Endometrium (tissue), 2 donors: Measurements from ENCODE around the gene TMEM63A.
"Not testable (repeated sequence)": the region's sequence is repeated elsewhere in the genome, so short reads cannot be mapped to it uniquely, and the experiment has no call there.

Source experiments
- FAIRE-seq: peaks from 2 replicates; lab custom pipeline; 2012; peaks lifted over from hg19 to GRCh38; lab: Jason Lieb, UNC
- donor health status: control.
- donor health status: control.

TMEM63A gene

GRCh38 chr1:225845571-225846259 lies 36.5 kb downstream of the TMEM63A start:
- FAIRE-seq: no peak

GRCh38 chr1:225845097-225845496 lies 37.1 kb downstream of the TMEM63A start:
- no peak for FAIRE-seq

GRCh38 chr1:225844236-225845061 lies 37.7 kb downstream of the TMEM63A start:
- FAIRE-seq: no peak

- no peak for FAIRE-seq
Measured at GRCh38 chr1:225843426-225843795, 38.8 kb downstream of the TMEM63A start.

- no peak for FAIRE-seq
Measured at GRCh38 chr1:225842788-225843425, 39.3 kb downstream of the TMEM63A start.

- no peak for FAIRE-seq
Measured at GRCh38 chr1:225842074-225842473, 40.1 kb downstream of the TMEM63A start.

GRCh38 chr1:225840713-225841112 lies 41.5 kb downstream of the TMEM63A start:
- FAIRE-seq: no peak

GRCh38 chr1:225840223-225840610 lies 42.0 kb downstream of the TMEM63A start:
- no peak for FAIRE-seq

GRCh38 chr1:225838793-225839192 lies 43.4 kb downstream of the TMEM63A start:
- FAIRE-seq: no peak

GRCh38 chr1:225836296-225836695 lies 45.9 kb downstream of the TMEM63A start:
- FAIRE-seq: not testable (repeated sequence)

GRCh38 chr1:225835856-225836255 lies 46.3 kb downstream of the TMEM63A start:
- FAIRE-seq: no peak

- peak; percentile 37 for FAIRE-seq
Measured at GRCh38 chr1:225834417-225835329, 47.5 kb downstream of the TMEM63A start.

- no peak for FAIRE-seq
Measured at GRCh38 chr1:225830841-225831240, 51.3 kb downstream of the TMEM63A start.

- FAIRE-seq: no peak
Measured at GRCh38 chr1:225828706-225829345, 53.4 kb downstream of the TMEM63A start.

GRCh38 chr1:225827076-225827475 lies 55.1 kb downstream of the TMEM63A start:
- FAIRE-seq: no peak

- no peak for FAIRE-seq
Measured at GRCh38 chr1:225825607-225826007, 56.6 kb downstream of the TMEM63A start.

GRCh38 chr1:225825078-225825477 lies 57.1 kb downstream of the TMEM63A start:
- no peak for FAIRE-seq

GRCh38 chr1:225824533-225824941 lies 57.6 kb downstream of the TMEM63A start:
- FAIRE-seq: no peak

GRCh38 chr1:225823811-225824261 lies 58.3 kb downstream of the TMEM63A start:
- FAIRE-seq: no peak

GRCh38 chr1:225822655-225823403 lies 59.4 kb downstream of the TMEM63A start:
- FAIRE-seq: no peak
